NCI-H1092 (cell line): ENCODE results near the gene ZFP36L1.

Experiments used
- DNase-seq: peaks from one replicate; lab custom pipeline; 2025; lab: John Stamatoyannopoulos, UW

The ZFP36L1 gene

GRCh38 chr14:68795597-68796417, 2.9 kb upstream of the ZFP36L1 start:
- DNase-seq: no peak

DNA sequence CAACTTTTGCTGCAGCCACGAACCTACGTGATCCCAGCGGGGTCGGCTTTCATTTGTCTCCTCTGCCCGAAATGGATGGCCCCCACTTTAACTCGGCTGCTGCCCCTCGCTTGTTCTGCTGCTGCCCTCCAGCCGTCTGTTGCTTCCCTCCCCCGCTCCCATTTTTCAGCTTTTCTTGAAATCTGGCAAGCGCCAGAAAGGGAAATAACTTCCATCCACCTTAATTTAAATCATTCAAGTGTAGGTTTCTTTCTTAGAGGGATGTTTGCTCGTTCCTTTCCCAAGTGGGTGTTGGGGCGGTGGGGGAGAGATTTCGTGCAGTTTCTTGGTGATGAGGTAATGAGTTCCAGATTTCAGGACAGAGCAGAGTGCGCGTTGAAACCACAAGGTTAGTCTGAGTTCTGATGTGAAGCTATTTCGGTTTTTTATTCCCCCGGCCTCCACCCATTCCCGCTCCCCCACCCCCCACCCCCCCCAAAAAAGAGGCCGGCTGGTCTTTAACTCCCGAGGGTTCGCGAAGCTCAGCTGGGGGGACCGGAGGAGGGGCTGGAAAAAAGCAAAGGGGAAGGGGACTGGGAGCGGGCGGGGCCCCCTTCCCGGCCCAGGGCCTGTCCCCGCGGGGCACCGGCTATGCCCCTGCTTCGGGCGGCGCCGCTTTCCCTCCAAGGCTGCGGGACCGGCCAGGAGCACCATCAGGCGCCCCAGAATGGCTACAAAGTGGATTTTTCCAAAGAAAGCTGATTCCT, 2.2 kb upstream of the ZFP36L1 start:
- no peak for DNase-seq

GRCh38 chr14:68794130-68794850, 1.4 kb upstream of the ZFP36L1 start:
- no peak for DNase-seq

DNA sequence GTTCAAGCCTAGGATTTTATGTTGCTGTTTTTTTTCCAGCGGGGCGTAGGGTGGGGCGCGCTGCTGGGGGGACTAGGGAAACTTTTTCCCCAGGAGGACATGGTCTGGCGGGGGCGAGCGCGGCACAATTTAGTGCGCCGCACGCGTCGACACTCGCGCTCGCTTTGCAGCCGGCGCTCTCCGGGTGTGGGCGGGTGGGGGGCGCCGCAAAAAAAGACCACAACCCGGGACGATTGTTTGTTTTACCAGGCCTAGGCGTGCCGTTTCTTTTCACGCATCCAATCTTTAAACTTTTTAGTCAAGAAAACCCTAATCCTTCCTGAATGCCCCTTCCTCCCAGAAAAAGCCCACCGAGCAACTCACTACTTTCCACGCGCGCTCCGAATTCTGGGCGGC, 865 bp upstream of the ZFP36L1 start:
- no peak for DNase-seq

DNA sequence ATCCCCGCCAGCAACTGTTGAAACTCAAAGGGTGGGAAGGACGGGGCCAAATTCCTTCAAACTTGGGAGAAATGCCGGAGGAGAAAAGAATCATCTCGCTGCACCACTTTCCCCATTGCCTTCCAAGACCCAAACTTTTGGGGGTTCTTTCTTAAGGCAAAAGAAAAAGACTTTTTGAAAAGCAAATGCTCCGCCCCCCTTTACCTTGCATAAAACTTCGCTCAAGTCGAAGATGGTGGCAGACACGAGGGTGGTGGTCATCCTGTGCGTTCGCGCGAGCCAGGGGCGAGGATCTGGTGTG, 239 bp downstream of the ZFP36L1 start:
- DNase-seq: no peak

DNA sequence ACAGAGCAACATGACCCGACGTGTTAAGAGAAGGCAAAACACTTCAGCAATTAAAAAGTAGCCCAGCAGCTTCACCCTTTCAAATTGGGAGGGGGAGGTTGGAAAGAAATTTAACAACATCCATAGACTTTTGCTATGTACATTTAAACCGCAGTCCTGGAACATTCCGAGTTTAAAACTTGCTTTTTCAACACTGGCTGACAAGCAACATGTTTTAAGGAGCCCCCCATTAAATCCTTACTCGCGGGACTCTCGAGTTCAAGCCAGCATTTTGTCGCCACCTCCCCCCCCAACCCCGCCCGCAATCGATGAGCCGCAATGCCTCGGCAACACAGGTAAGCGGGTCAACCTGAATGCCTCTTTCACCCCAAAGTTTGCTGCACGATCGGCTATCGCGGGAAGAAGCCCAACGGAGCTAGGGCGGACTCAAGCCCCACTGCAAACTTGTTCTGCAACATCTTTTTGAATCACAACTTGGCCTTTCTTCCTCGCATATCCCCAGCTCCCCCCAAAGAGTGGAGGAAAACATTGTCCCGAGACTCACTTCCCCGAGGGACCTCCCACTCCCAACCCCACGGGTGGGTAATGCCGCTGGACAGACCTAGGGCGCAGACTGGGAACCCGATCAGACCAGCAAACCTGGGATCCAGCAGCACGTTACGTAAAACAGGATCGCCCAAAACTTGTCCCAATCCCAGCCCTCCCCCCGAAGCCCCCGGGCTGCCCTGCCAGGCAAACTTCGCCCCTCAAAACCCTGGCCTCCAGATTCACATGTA, 777 bp downstream of the ZFP36L1 start:
- no peak for DNase-seq

DNA sequence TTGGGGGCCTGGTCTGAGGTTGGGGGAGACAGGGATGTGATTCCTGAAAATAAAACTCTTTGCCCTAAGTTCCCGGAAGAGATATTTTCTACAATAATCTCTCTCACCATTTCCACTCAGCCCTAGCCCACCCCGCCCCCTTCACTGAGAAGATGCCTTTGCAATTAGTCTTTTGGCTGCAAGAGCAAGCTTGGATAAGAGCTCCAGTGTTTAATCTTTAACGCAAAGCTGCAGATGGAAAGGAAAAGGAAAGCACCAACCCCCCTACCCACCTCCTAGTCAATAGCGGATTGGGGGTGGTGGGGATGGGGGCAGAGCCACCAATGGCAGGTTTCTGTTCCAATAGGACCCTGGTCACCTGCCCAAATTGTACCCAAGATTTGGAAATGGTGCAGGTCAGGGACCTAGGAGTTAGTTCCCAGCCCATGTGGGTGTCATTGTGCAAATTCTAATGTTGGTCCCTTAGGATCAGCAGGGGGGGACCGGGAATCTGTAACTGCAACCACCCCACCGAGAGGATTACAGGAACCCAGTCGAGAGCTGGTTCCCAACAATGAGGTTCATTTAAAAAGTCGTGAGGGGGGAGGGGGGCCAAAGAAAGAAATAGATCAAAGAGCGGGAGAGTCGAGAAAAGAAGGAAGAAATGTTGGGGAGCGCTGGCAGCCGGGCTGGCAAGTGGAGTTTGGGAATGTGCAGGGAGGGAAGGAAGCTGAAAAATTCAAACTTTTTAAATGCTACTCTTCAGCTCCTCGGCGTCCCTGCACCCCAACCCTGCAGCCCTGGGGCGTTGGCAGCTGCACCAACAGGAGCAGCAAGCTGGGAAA, 1.6 kb downstream of the ZFP36L1 start:
- no peak for DNase-seq

- no peak for DNase-seq
Measured at GRCh38 chr14:68790644-68791077, 2.2 kb downstream of the ZFP36L1 start.

- no peak for DNase-seq
Measured at GRCh38 chr14:68789821-68790643, 2.8 kb downstream of the ZFP36L1 start.

DNA sequence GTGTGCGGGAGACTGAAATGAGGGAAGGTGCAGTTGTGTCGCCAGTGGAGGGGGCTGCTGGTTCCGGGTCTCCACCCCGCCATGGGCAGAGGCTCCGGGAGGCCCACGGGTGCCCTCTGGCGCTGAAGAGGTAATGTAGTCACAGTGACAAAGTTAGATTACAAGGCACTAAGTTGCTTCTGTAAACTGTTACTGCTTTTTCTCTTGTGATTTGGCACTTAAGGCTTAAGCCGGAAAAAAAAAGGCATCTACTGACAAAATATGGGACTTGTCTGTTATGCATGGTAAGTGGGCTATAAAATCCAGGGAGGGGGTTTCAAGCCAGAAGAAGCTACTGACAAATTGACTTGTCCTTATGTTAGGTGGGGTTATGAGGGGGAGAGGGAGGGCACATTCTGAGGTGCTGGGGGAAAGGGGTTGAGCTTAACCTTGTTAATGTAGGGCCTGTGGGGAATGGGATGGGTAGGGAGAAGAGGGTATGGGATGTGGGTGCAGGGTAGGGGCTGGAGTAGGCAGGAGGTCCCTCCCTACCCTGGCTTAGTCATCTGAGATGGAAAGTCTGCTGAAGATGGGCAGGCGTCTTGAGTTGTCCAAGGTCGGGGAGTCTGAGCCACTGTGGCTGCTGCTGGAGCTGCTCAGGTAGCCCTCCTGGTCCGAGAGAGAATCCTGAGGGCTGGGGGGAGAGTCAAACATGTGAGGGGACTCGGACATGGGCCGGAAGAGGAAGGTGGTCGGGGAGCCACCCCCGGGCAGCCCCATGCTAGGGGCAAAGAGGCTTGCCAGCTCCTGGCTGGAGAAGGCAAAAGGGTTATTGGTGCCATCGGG, 3.7 kb downstream of the ZFP36L1 start:
- peak; percentile 60 for DNase-seq

DNA sequence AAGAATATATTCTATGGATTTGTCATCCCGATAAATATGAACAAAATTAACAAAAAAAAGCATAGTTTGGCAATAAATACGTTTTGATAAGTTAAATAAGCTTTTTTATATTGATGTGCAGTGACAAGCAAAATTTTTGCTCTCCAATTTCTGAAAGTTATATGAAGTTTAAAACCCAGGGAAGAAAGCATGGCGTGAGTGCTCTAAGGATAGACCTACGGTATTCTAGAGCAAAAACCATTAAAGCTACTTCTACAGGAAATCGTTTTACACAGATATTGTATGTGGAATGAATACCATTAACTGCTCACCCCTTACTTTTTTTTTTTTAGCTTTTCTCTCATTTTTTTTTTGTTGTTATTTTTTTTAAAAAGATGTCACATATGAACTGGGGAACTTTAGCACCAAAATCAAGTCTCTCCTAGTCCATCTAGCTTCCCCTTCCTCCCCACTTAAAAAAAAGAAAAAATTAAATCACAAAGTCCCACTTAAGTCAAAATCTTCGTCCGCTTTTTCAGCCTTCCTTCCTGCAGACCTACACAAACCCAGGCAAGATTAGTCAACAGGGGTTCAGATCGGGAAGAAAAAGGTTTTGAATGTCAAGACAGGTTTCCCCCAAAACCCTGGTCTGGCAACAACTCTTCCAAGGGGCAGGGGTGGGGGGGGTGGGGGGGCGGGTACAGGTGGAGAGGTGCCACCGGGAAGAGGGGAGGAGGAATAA, 4.4 kb downstream of the ZFP36L1 start:
- DNase-seq: no peak

- no peak for DNase-seq
Measured at GRCh38 chr14:68787092-68787992, 5.5 kb downstream of the ZFP36L1 start.

GRCh38 chr14:68786491-68787091, 6.3 kb downstream of the ZFP36L1 start:
- DNase-seq: no peak

DNA sequence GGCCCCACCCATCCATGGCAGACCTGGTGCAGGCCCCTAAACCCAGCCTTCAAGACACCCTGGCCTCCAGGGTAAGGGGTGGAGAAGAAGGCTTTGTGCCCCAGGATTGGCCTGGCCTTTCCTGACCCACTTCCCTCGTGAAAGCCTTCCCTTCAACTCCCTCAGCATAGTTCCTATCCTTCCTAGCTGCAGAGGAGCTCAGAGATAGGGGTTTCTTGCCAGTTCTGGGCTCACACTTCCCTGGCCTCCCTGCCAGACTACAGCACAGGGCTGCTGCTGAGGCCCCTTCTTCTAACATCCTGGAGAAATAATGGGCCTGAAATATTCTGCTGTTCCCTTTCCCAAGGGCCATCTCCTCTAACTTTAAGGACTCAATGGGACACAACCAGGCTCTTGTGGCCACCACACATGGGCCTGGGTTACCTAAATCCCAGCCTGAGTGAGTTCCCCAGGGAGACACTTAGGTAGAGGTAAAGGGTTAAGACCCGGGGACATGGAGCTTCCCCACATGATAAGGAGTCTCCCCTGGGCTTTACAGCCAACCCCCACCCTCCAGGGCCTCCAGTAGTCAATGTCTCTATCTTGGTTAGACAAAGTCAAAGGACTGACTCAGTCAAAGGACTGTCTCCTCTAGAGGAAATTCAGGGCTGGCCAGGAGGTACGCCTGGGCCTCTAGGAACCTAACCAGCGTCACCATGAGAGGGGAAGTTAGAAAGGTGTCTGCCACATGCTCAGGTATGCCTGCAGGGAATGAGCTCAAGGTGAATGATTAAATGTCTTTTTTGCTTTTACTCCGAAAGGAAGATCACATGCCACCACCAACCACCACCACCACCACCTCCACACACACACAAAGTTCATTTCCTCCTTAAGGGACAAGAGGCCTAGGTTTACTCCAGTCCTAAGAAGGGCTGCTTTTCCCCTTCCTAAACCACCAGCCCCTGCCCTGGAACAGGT, 7.1 kb downstream of the ZFP36L1 start:
- DNase-seq: no peak

DNA sequence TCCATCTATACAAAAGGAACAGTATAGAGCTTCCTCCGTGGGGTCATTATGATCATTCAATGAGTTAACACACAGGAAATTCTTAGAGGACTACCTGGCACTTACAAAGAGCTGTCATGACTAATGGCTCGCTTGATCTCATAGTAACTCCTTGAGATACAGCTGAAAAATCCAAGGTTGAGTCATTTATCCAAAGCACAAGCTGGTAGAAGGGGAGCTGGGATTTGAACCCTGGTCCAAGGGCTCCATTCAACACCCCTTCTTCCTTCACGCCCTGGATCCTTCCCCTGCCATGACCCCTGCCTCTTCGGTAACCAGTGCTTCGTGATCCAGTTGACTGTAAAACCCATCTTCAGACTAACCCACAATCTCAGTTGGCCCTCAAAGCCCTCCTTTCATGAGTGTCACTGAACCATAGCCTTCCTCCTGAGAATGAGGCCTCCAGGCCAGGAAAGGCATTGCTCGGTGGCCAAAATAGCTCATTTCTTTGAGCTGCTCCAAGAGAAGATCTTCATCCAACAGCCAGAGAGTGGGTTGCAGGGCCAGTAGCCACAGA, 7.8 kb downstream of the ZFP36L1 start:
- no peak for DNase-seq
